SK-N-SH (cell line): ENCODE results near the gene SRSF1. TPM values are rescaled to one million over a fixed set of nuclear protein-coding genes. Genes with fewer than 3 reads are reported as not detected.

ENCODE experiments used
- CTCF ChIA-PET: fragments of 300-600, 350-600 bp; formaldehyde crosslinking; extraction: SDS; loops from one replicate; lab custom pipeline; 2021; lab: Yijun Ruan, JAX
- POLR2A ChIA-PET: fragments of 350-600 bp; sonication (Branson Sonifier 250); formaldehyde crosslinking; extraction: SDS; loops from one replicate; lab custom pipeline; 2020; ENCODE audit warnings: antibody characterized with exemption, inconsistent platforms; lab: Yijun Ruan, JAX
- DNase-seq: peaks from one replicate; pipeline ENCODE4 v3.0.0; 2012
- H2AFZ ChIP-seq: fragments of 200-600 bp; sonication (generic); 2 replicates; pipeline ENCODE4 v1.8.1; 2016; ENCODE audit warnings: antibody characterized with exemption, mild to moderate bottlenecking, low read depth
- H3F3A ChIP-seq: fragments of 200-600 bp; sonication (generic); replicated peaks from 2 replicates; pipeline ENCODE3; 2016; ENCODE audit warnings: antibody characterized with exemption, mild to moderate bottlenecking; ENCODE audit not compliant: insufficient read depth
- H3K27ac ChIP-seq, 2 experiments: fragments of 200-500 bp in 1 of 2; fragments of 200-600 bp in 1 of 2; sonication (Bioruptor generic) in 1 of 2; sonication (generic), shearing (Covaris generic) in 1 of 2; 2 replicates each; pipeline versions ENCODE4 v1.5.1 to v1.6.1; 2014 to 2016; ENCODE audit warnings: low read depth in 2 of 2, inconsistent platforms in 1 of 2, low read length in 1 of 2, mild to moderate bottlenecking in 1 of 2, mixed read lengths in 1 of 2
- H3K27me3 ChIP-seq: fragments of 200-600 bp; sonication (generic), shearing (Covaris generic); 2 replicates; pipeline ENCODE4 v1.6.1; 2016; ENCODE audit warnings: mixed run types; ENCODE audit not compliant: insufficient read depth
- H3K36me3 ChIP-seq, 2 experiments: fragments of 200-500 bp in 1 of 2; fragments of 200-600 bp in 1 of 2; sonication (Bioruptor generic) in 1 of 2; sonication (generic) in 1 of 2; replicated peaks in 1 of 2; 2 replicates each; pipeline versions ENCODE3 to v1.5.1; 2014 to 2016; ENCODE audit warnings: low read length in 1 of 2, mild to moderate bottlenecking in 1 of 2; ENCODE audit not compliant: insufficient read depth in 2 of 2, control insufficient read depth in 1 of 2
- H3K4me1 ChIP-seq, 2 experiments: fragments of 200-500 bp in 1 of 2; fragments of 200-600 bp in 1 of 2; sonication (Bioruptor generic) in 1 of 2; sonication (generic), shearing (Covaris generic) in 1 of 2; 2 replicates each; pipeline versions ENCODE4 v1.5.1 to v1.6.1; 2014 to 2016; ENCODE audit warnings: low read depth in 1 of 2, low read length in 1 of 2, mixed run types in 1 of 2; ENCODE audit not compliant: insufficient read depth in 2 of 2, control insufficient read depth in 1 of 2
- H3K4me2 ChIP-seq: fragments of 200-600 bp; sonication (generic), shearing (Covaris generic); 2 replicates; pipeline ENCODE4 v1.6.1; 2017; ENCODE audit warnings: mixed run types
- H3K4me3 ChIP-seq, 2 experiments: fragments of 200-500 bp in 1 of 2; fragments of 200-600 bp in 1 of 2; sonication (Bioruptor generic) in 1 of 2; sonication (generic), shearing (Covaris generic) in 1 of 2; 2 replicates each; pipeline versions ENCODE4 v1.5.1 to v1.8.1; 2014 to 2016; ENCODE audit warnings: low read depth in 2 of 2, inconsistent platforms in 1 of 2, low read length in 1 of 2, mild to moderate bottlenecking in 1 of 2, mixed read lengths in 1 of 2, moderate library complexity in 1 of 2
- H3K79me2 ChIP-seq: fragments of 200-600 bp; sonication (generic); 2 replicates; pipeline ENCODE4 v1.8.1; 2017; ENCODE audit warnings: mild to moderate bottlenecking; ENCODE audit not compliant: insufficient read depth
- H3K9ac ChIP-seq: fragments of 200-600 bp; sonication (generic); 2 replicates; pipeline ENCODE4 v1.6.1; 2017; ENCODE audit warnings: mixed run types
- H3K9me2 ChIP-seq: fragments of 200-600 bp; sonication (generic); 2 replicates; pipeline ENCODE4 v1.6.1; 2017; ENCODE audit warnings: mixed run types
- H3K9me3 ChIP-seq: fragments of 200-600 bp; sonication (generic); 2 replicates; pipeline ENCODE4 v1.6.1; 2017; ENCODE audit warnings: mixed run types, mild to moderate bottlenecking, moderate library complexity
- H4K20me1 ChIP-seq: fragments of 200-600 bp; sonication (generic); 2 replicates; pipeline ENCODE4 v1.6.1; 2017; ENCODE audit warnings: mild to moderate bottlenecking, mixed run types; ENCODE audit not compliant: insufficient read depth
- CHD2 ChIP-seq: fragments of 150-350 bp; IDR thresholded peaks from 2 replicates; pipeline ENCODE4 v1.6.1; 2018; ENCODE audit warnings: low read length; ENCODE audit not compliant: partially characterized antibody
- ELF1 ChIP-seq: IDR thresholded peaks from 2 replicates; pipeline ENCODE4 v1.4.0; 2012
- EZH2phosphoT487 ChIP-seq: fragments of 200-600 bp; sonication (generic); IDR thresholded peaks from 2 replicates; pipeline ENCODE4 v1.6.1; 2017; ENCODE audit warnings: low read depth, mixed run types, mild to moderate bottlenecking, antibody characterized with exemption, moderate library complexity, borderline replicate concordance
- GABPA ChIP-seq: IDR thresholded peaks from 2 replicates; pipeline ENCODE4 v1.4.0; 2012; ENCODE audit warnings: low read depth, mild to moderate bottlenecking
- GATA2 ChIP-seq: sonication (generic); formaldehyde crosslinking; IDR thresholded peaks from 2 replicates; pipeline ENCODE4 v1.5.0; 2020; ENCODE audit warnings: mild to moderate bottlenecking, missing genetic modification reagents
- JUND ChIP-seq: IDR thresholded peaks from 2 replicates; pipeline ENCODE4 v1.4.0; 2012
- MEF2A ChIP-seq: IDR thresholded peaks from 2 replicates; pipeline ENCODE4 v1.4.0; 2012; ENCODE audit warnings: low read depth, borderline replicate concordance
- NRF1 ChIP-seq: IDR thresholded peaks from 2 replicates; pipeline ENCODE4 v1.6.1; 2012; ENCODE audit warnings: low read depth, mild to moderate bottlenecking, low read length
- POLR2AphosphoS5 ChIP-seq: IDR thresholded peaks from 2 replicates; pipeline ENCODE4 v1.6.1; 2012; ENCODE audit warnings: low read depth, low read length
- RCOR1 ChIP-seq: fragments of 150-350 bp; IDR thresholded peaks from 2 replicates; pipeline ENCODE4 v1.6.1; 2017; ENCODE audit warnings: antibody characterized with exemption, low read length
- RXRA ChIP-seq: IDR thresholded peaks from 2 replicates; pipeline ENCODE4 v1.4.0; 2012; ENCODE audit warnings: low read depth, mild to moderate bottlenecking, borderline replicate concordance
- SIN3A ChIP-seq: IDR thresholded peaks from 2 replicates; pipeline ENCODE4 v1.6.1; 2012; ENCODE audit warnings: low read depth, mild to moderate bottlenecking, low read length, moderate library complexity, borderline replicate concordance
- TCF12 ChIP-seq: IDR thresholded peaks from 2 replicates; pipeline ENCODE4 v1.4.0; 2012
- WGBS: methylation state at CpG from one replicate; pipeline ENCODE4 v1.1.6; 2017; ENCODE audit warnings: low lambda C conversion rate; 5-methylcytosine and 5-hydroxymethylcytosine counted together
- polyA plus RNA-seq, 3 experiments: library from polyadenylated mRNA; depleted of rRNA; stranded (reverse); fragments of >200 nt; gene quantifications; 2 replicates each; pipeline ENCODE4 v1.2.3, GENCODE V29; 2012
- TF ChIP-seq, protein P1 (sequence below): IDR thresholded peaks from 2 replicates; pipeline ENCODE4 v1.6.1; 2012; ENCODE audit warnings: mild to moderate bottlenecking, low read depth, low read length, moderate library complexity
- TF ChIP-seq, protein P2 (sequence below): IDR thresholded peaks from 2 replicates; pipeline ENCODE4 v1.4.0; 2012; ENCODE audit warnings: low read depth

Gene SRSF1
- polyA plus RNA-seq, 1 of the 3 experiments (the other 2 are of a cell fraction): 248 TPM

- Histone ChIP-seq H3K9me3 (no peaks in the 10 kb centered on the region), H3K4me3 (no peak overlapping the region), H3K79me2 (peaks cover 78% of the 10 kb centered on the region), H3K36me3 (peaks cover 75 to 80% of the 10 kb centered on the region in 2 experiments)
- POLR2A ChIA-PET: no interaction called here
- TF ChIP-seq RCOR1 (no peak), GABPA (no peak), SIN3A (no peak), ELF1 (no peak), GATA2 (CRISPR knock-in tag) (no peak), CHD2 (no peak), JUND (no peak)
- TF ChIP-seq, protein P1, sequence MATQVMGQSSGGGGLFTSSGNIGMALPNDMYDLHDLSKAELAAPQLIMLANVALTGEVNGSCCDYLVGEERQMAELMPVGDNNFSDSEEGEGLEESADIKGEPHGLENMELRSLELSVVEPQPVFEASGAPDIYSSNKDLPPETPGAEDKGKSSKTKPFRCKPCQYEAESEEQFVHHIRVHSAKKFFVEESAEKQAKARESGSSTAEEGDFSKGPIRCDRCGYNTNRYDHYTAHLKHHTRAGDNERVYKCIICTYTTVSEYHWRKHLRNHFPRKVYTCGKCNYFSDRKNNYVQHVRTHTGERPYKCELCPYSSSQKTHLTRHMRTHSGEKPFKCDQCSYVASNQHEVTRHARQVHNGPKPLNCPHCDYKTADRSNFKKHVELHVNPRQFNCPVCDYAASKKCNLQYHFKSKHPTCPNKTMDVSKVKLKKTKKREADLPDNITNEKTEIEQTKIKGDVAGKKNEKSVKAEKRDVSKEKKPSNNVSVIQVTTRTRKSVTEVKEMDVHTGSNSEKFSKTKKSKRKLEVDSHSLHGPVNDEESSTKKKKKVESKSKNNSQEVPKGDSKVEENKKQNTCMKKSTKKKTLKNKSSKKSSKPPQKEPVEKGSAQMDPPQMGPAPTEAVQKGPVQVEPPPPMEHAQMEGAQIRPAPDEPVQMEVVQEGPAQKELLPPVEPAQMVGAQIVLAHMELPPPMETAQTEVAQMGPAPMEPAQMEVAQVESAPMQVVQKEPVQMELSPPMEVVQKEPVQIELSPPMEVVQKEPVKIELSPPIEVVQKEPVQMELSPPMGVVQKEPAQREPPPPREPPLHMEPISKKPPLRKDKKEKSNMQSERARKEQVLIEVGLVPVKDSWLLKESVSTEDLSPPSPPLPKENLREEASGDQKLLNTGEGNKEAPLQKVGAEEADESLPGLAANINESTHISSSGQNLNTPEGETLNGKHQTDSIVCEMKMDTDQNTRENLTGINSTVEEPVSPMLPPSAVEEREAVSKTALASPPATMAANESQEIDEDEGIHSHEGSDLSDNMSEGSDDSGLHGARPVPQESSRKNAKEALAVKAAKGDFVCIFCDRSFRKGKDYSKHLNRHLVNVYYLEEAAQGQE: no peak
- TF ChIP-seq, protein P2, sequence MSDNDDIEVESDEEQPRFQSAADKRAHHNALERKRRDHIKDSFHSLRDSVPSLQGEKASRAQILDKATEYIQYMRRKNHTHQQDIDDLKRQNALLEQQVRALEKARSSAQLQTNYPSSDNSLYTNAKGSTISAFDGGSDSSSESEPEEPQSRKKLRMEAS: no peak
- TF ChIP-seq, all 33 proteins: peak for 0
- peaks cover 63% of the 10 kb centered on the region for H3F3A ChIP-seq
- H2AFZ ChIP-seq: no peak overlapping the region
- peak overlapping the region; percentile 1; the same call in 1 of the 2 replicates for H3K9ac ChIP-seq
- DNase-seq: no peak
- CTCF ChIA-PET: interaction anchor here (0.6 to 20.5 kb wide), 8 partner anchors 47 to 194 kb away, joined by 3 to 1002 read pairs (median 4); partner anchors contain the start of genes CUEDC1, DYNLL2 and MRPS23
- peaks cover 65% of the 10 kb centered on the region for H4K20me1 ChIP-seq
- peak overlapping the region in 1 of 2 experiments; percentile 18; a peak in 1 of 4 replicates for H3K27ac ChIP-seq
- peak overlapping the region; percentile 97 for H3K4me2 ChIP-seq
- no peaks in the 10 kb centered on the region for H3K9me2 ChIP-seq
- no peaks in the 10 kb centered on the region for H3K27me3 ChIP-seq
- H3K4me1 ChIP-seq: peaks cover 31% of the 10 kb centered on the region in 2 experiments
- WGBS: 88% methylated on average over 2 of the region's 2 CpGs
Observed at GRCh38 chr17:58002973-58003372, 4.1 kb downstream of the SRSF1 start.

DNA sequence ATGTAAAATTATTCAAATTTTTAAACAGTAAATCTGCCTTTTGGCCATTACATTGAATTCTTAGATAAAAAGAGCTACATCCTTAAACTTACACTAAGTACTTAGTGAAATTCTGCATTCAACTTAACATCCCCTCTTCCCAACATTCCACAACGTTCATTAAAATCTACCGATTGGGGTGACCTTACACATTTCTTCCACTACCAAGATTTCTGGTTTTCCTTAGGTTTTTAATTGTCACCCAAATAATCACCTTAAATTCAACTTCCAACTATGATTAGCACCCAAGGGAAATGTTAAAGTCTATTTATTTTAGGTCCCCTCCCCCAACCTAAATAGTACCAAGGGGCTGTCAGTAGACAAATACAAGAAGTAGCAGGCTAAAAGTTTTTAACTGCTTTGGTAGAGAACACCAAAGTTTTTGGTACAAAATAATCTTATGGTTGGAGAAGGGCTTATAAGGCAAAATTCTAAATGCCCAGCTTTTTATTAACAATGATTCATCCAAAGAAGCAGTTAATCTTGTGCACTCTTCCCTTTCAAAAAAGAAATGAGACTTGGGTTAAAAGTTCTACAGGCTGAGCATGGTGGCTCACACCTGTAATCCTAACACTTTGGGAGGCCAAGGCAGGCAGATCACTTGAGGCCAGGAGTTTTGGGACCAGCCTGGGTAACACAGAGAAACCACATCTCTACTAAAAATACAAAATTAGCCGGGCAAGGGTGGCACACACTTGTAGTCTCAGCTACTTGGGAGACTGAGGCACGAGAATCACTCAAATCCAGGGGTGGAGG is 4.7 kb downstream of the SRSF1 start:
- Histone ChIP-seq H3K9ac (peak overlapping the region; percentile 1; the same call in 1 of the 2 replicates), H3F3A (peaks cover 65% of the 10 kb centered on the region)

More for the DNA sequence above, 4.7 kb downstream of the SRSF1 start:
- CTCF ChIA-PET: interaction anchor here (0.6 to 20.5 kb wide), 11 partner anchors 12 to 740 kb away, joined by 3 to 1002 read pairs (median 4); partner anchors contain the start of genes CUEDC1, MRPS23 and VEZF1
- TF ChIP-seq EZH2phosphoT487: no peak
- no peak for TF ChIP-seq MEF2A
- TF ChIP-seq NRF1: no peak
- no peak for TF ChIP-seq TCF12
- no peak for TF ChIP-seq RXRA
- TF ChIP-seq, protein P2: no peak
- no peak; the same call in 1 of the 2 replicates for TF ChIP-seq POLR2AphosphoS5
- TF ChIP-seq SIN3A: no peak
- POLR2A ChIA-PET: no interaction called here
- H3K4me3 ChIP-seq: no peak overlapping the region
- H3K27ac ChIP-seq: peak overlapping the region in 1 of 2 experiments; percentile 18; a peak in 2 of 4 replicates
- peaks cover 28 to 31% of the 10 kb centered on the region in 2 experiments for H3K4me1 ChIP-seq
- no peaks in the 10 kb centered on the region for H3K9me3 ChIP-seq
- H3K36me3 ChIP-seq: peaks cover 81 to 84% of the 10 kb centered on the region in 2 experiments
- H3K4me2 ChIP-seq: peak overlapping the region; percentile 97
- no peak for DNase-seq
- H4K20me1 ChIP-seq: peaks cover 65% of the 10 kb centered on the region
- H3K9me2 ChIP-seq: no peaks in the 10 kb centered on the region
- peaks cover 80% of the 10 kb centered on the region for H3K79me2 ChIP-seq
- WGBS: 82% methylated on average over 4 of the region's 4 CpGs
- no peak overlapping the region for H2AFZ ChIP-seq
- H3K27me3 ChIP-seq: no peaks in the 10 kb centered on the region
